Astrocyte (in vitro differentiated cells and primary cell): ENCODE results near the gene TCP11. TPM values are rescaled to one million over a fixed set of nuclear protein-coding genes. Genes with fewer than 3 reads are reported as not detected.
A peak's percentile ranks its signal among the peaks of the same experiment; 100 is the strongest.

Experiments
- DNase-seq: peaks from one replicate; pipeline ENCODE4 v3.0.0-alpha.2; 2010; ENCODE audit warnings: low read depth
- FAIRE-seq: peaks from 2 replicates; lab custom pipeline; 2011; peaks lifted over from hg19 to GRCh38; lab: Jason Lieb, UNC
- H2AFZ ChIP-seq: 2 replicates; pipeline ENCODE4 v1.6.0; 2012; ENCODE audit warnings: low read depth, low read length, inconsistent platforms
- H3K27ac ChIP-seq: 2 replicates; pipeline ENCODE4 v1.5.1; 2011; ENCODE audit warnings: low read depth, low read length, inconsistent platforms
- H3K27me3 ChIP-seq: 2 replicates; pipeline ENCODE4 v1.6.0; 2011; ENCODE audit warnings: low read length, inconsistent platforms; ENCODE audit not compliant: insufficient read depth
- H3K36me3 ChIP-seq: 2 replicates; pipeline ENCODE4 v1.5.1; 2011; ENCODE audit warnings: low read length, inconsistent platforms; ENCODE audit not compliant: insufficient read depth
- H3K4me1 ChIP-seq: 2 replicates; pipeline ENCODE4 v1.5.1; 2011; ENCODE audit warnings: low read length, inconsistent platforms; ENCODE audit not compliant: insufficient read depth
- H3K4me2 ChIP-seq: 2 replicates; pipeline ENCODE4 v1.6.0; 2012; ENCODE audit warnings: low read length, inconsistent platforms
- H3K4me3 ChIP-seq: 2 replicates; pipeline ENCODE4 v1.5.1; 2011; ENCODE audit warnings: low read depth, mild to moderate bottlenecking, low read length, inconsistent platforms; ENCODE audit not compliant: insufficient read depth
- H3K79me2 ChIP-seq: 2 replicates; pipeline ENCODE4 v1.6.0; 2012; ENCODE audit warnings: mild to moderate bottlenecking, low read length, inconsistent platforms; ENCODE audit not compliant: insufficient read depth
- H3K9ac ChIP-seq: 2 replicates; pipeline ENCODE4 v1.6.0; 2012; ENCODE audit warnings: mild to moderate bottlenecking, low read length, inconsistent platforms
- H3K9me3 ChIP-seq: 2 replicates; pipeline ENCODE4 v1.5.1; 2012; ENCODE audit warnings: low read depth, mild to moderate bottlenecking, low read length, inconsistent platforms; ENCODE audit not compliant: insufficient read depth
- H4K20me1 ChIP-seq: 2 replicates; pipeline ENCODE4 v1.6.0; 2012; ENCODE audit warnings: low read length, inconsistent platforms; ENCODE audit not compliant: insufficient read depth
- H3K27ac Mint-ChIP-seq: one replicate; pipeline ENCODE4 v1.8.0; 2021; ENCODE audit warnings: mild to moderate bottlenecking, mixed read lengths; ENCODE audit not compliant: unreplicated experiment
- H3K27me3 Mint-ChIP-seq: one replicate; pipeline ENCODE4 v1.8.0; 2021; ENCODE audit warnings: low read depth, mixed read lengths; ENCODE audit not compliant: unreplicated experiment
- H3K36me3 Mint-ChIP-seq: one replicate; pipeline ENCODE4 v1.8.0; 2021; ENCODE audit warnings: low read depth, mixed read lengths; ENCODE audit not compliant: unreplicated experiment
- H3K4me1 Mint-ChIP-seq: one replicate; pipeline ENCODE4 v1.8.0; 2021; ENCODE audit warnings: low read depth, mixed read lengths; ENCODE audit not compliant: unreplicated experiment
- H3K4me3 Mint-ChIP-seq: one replicate; pipeline ENCODE4 v1.8.0; 2021; ENCODE audit warnings: mild to moderate bottlenecking, moderate library complexity, mixed read lengths; ENCODE audit not compliant: unreplicated experiment
- H3K9me3 Mint-ChIP-seq: one replicate; pipeline ENCODE4 v1.8.0; 2021; ENCODE audit warnings: mild to moderate bottlenecking, mixed read lengths; ENCODE audit not compliant: unreplicated experiment
- EZH2 ChIP-seq: IDR thresholded peaks from 2 replicates; pipeline ENCODE4 v1.6.1; 2012; ENCODE audit warnings: mild to moderate bottlenecking, low read length, inconsistent platforms; ENCODE audit not compliant: insufficient read depth
- total RNA-seq: library from RNA; stranded (reverse); gene quantifications from 2 replicates; pipeline ENCODE4 v1.2.1, GENCODE V29; 2021
- TF ChIP-seq, protein P1 (sequence below): IDR thresholded peaks from 2 replicates; pipeline ENCODE4 v1.5.1; 2011; ENCODE audit warnings: low read depth, mild to moderate bottlenecking, inconsistent platforms, low read length, moderate library complexity; ENCODE audit not compliant: insufficient read depth

TCP11 gene
- total RNA-seq, 1 donor from 2014 or later, result not detected

DNA sequence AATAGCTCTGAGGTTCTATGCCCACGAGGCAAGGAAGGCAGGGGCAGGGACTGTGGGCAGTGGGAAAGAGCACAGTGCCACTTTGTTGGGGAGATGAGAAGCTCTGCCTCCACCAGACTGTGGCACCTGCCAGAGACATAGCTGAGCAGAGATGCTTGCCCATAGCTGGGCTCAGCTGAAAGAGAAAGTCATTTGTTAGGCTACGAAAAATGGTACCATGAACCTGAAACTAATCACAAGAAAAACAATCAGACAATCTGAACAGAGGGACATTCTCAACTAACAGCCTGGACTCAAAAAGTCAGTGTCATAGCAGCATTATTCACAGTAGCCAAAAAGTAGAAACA lies 32.9 kb upstream of the TCP11 start:
- no peak overlapping the region for H3K27ac Mint-ChIP-seq
- H3K36me3 Mint-ChIP-seq, result no peaks in the 10 kb centered on the region
- H3K4me1 Mint-ChIP-seq, result peaks cover 15% of the 10 kb centered on the region
- no peaks in the 10 kb centered on the region for H3K9me3 ChIP-seq
- H3K27me3 Mint-ChIP-seq, result peaks cover 14% of the 10 kb centered on the region
- H3K9me3 Mint-ChIP-seq, result no peaks in the 10 kb centered on the region
- DNase-seq, result no peak
- no peaks in the 10 kb centered on the region for H3K27me3 ChIP-seq
- FAIRE-seq, result no peak
- no peaks in the 10 kb centered on the region for H3K79me2 ChIP-seq
- no peak for TF ChIP-seq EZH2
- TF ChIP-seq, protein P1, sequence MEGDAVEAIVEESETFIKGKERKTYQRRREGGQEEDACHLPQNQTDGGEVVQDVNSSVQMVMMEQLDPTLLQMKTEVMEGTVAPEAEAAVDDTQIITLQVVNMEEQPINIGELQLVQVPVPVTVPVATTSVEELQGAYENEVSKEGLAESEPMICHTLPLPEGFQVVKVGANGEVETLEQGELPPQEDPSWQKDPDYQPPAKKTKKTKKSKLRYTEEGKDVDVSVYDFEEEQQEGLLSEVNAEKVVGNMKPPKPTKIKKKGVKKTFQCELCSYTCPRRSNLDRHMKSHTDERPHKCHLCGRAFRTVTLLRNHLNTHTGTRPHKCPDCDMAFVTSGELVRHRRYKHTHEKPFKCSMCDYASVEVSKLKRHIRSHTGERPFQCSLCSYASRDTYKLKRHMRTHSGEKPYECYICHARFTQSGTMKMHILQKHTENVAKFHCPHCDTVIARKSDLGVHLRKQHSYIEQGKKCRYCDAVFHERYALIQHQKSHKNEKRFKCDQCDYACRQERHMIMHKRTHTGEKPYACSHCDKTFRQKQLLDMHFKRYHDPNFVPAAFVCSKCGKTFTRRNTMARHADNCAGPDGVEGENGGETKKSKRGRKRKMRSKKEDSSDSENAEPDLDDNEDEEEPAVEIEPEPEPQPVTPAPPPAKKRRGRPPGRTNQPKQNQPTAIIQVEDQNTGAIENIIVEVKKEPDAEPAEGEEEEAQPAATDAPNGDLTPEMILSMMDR, result no peak
- H3K4me2 ChIP-seq, result no peak overlapping the region
- H3K36me3 ChIP-seq, result no peaks in the 10 kb centered on the region
- H3K9ac ChIP-seq, result no peak overlapping the region
- H3K4me3 Mint-ChIP-seq, result no peak overlapping the region
- H4K20me1 ChIP-seq, result no peaks in the 10 kb centered on the region
- H2AFZ ChIP-seq, result peak overlapping the region; percentile 29
- H3K4me1 ChIP-seq, result peaks cover 46% of the 10 kb centered on the region
- H3K27ac ChIP-seq, result no peak overlapping the region
- no peak overlapping the region for H3K4me3 ChIP-seq

DNA sequence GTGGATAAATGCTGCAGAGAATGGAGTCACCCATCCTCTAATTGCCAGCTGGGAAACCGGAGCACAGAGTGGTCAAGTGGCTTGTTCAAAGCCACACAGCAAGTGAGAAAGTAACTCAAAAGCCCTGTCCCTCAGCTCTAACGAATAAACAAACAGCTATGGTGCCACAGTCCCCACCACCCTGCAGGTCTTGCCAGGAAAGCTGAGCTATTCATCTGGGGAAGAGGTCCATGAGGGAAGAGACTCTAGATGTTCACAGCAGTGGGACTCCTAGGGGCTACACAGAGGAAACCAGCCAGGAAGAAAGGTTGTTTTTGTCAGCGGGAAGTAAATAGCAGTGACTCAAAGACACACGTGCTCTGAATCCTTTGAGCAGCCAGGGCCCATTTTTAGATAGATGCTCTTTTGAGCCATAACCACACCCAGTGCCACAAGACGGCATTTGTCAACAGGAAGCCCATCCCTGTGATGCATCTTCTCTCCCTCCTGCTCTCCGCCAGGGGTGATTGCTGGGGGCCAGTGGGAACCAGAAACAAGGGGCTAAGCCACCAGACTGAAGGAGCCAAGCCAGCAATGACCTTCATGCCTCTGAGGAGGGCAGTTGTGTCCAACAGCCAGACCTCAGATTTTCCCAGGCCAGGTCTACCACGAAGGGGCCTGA lies 32.4 kb upstream of the TCP11 start:
- peaks cover 12% of the 10 kb centered on the region for H3K27me3 Mint-ChIP-seq
- Histone ChIP-seq H3K4me3 (no peak overlapping the region), H2AFZ (peak overlapping the region; percentile 29), H3K27me3 (no peaks in the 10 kb centered on the region), H3K27ac (no peak overlapping the region), H3K9ac (no peak overlapping the region), H3K4me2 (no peak overlapping the region), H3K79me2 (no peaks in the 10 kb centered on the region), H3K4me1 (peaks cover 41% of the 10 kb centered on the region), H3K9me3 (no peaks in the 10 kb centered on the region), H3K36me3 (no peaks in the 10 kb centered on the region), H4K20me1 (no peaks in the 10 kb centered on the region)
- H3K9me3 Mint-ChIP-seq, result no peaks in the 10 kb centered on the region
- FAIRE-seq (no peak), DNase-seq (no peak)
- no peaks in the 10 kb centered on the region for H3K36me3 Mint-ChIP-seq
- H3K4me3 Mint-ChIP-seq, result no peak overlapping the region
- TF ChIP-seq, protein P1, result no peak
- no peak for TF ChIP-seq EZH2
- H3K4me1 Mint-ChIP-seq, result peaks cover 11% of the 10 kb centered on the region
- H3K27ac Mint-ChIP-seq, result no peak overlapping the region

- Mint-ChIP-seq H3K27ac (no peak overlapping the region), H3K9me3 (no peaks in the 10 kb centered on the region), H3K36me3 (no peaks in the 10 kb centered on the region), H3K4me3 (no peak overlapping the region), H3K4me1 (peaks cover 6% of the 10 kb centered on the region), H3K27me3 (peaks cover 14% of the 10 kb centered on the region)
- H2AFZ ChIP-seq, result peak overlapping the region; percentile 29
- no peaks in the 10 kb centered on the region for H3K79me2 ChIP-seq
- no peaks in the 10 kb centered on the region for H3K36me3 ChIP-seq
- H3K27ac ChIP-seq, result no peak overlapping the region
- FAIRE-seq (no peak), DNase-seq (no peak)
- no peak overlapping the region for H3K4me3 ChIP-seq
- H3K4me2 ChIP-seq, result no peak overlapping the region
- H3K9ac ChIP-seq, result no peak overlapping the region
- no peaks in the 10 kb centered on the region for H4K20me1 ChIP-seq
- peaks cover 36% of the 10 kb centered on the region for H3K4me1 ChIP-seq
- no peak for TF ChIP-seq EZH2
- TF ChIP-seq, protein P1, result no peak
- H3K27me3 ChIP-seq, result no peaks in the 10 kb centered on the region
- no peaks in the 10 kb centered on the region for H3K9me3 ChIP-seq
These were observed 31.9 kb upstream of the TCP11 start for GRCh38 chr6:35173044-35173426.
